WERI-Rb-1 (cell line): ENCODE measurements around the gene KPNB1.

Experiments used
- DNase-seq: peaks from one replicate; pipeline ENCODE4 v3.0.0-alpha.2; 2020
- H3K27ac ChIP-seq: fragments of 250-450 bp; sonication (Bioruptor Pico); 2 replicates; pipeline ENCODE4 v1.5.1; 2020; ENCODE audit warnings: mild to moderate bottlenecking, moderate library complexity
- H3K27me3 ChIP-seq: fragments of 250-450 bp; sonication (Bioruptor Pico); 2 replicates; pipeline ENCODE4 v1.5.1; 2021; ENCODE audit warnings: mild to moderate bottlenecking, low read depth, moderate library complexity; ENCODE audit not compliant: insufficient read depth, severe bottlenecking
- H3K36me3 ChIP-seq: fragments of 250-450 bp; sonication (Bioruptor Pico); 2 replicates; pipeline ENCODE4 v1.5.1; 2020; ENCODE audit warnings: mild to moderate bottlenecking, moderate library complexity
- H3K4me3 ChIP-seq: 2 replicates; pipeline ENCODE4 v1.5.1; 2011; ENCODE audit warnings: low read depth, mild to moderate bottlenecking, control low read depth, low read length
- H3K9me3 ChIP-seq: fragments of 250-450 bp; sonication (Bioruptor Pico); 2 replicates; pipeline ENCODE4 v1.5.1; 2021; ENCODE audit warnings: mild to moderate bottlenecking, moderate library complexity; ENCODE audit not compliant: severe bottlenecking
- TF ChIP-seq, protein P1 (sequence below): IDR thresholded peaks from 2 replicates; pipeline ENCODE4 v1.5.1; 2011; ENCODE audit warnings: low read depth, mild to moderate bottlenecking, control low read depth, inconsistent platforms, low read length

The KPNB1 gene

DNA sequence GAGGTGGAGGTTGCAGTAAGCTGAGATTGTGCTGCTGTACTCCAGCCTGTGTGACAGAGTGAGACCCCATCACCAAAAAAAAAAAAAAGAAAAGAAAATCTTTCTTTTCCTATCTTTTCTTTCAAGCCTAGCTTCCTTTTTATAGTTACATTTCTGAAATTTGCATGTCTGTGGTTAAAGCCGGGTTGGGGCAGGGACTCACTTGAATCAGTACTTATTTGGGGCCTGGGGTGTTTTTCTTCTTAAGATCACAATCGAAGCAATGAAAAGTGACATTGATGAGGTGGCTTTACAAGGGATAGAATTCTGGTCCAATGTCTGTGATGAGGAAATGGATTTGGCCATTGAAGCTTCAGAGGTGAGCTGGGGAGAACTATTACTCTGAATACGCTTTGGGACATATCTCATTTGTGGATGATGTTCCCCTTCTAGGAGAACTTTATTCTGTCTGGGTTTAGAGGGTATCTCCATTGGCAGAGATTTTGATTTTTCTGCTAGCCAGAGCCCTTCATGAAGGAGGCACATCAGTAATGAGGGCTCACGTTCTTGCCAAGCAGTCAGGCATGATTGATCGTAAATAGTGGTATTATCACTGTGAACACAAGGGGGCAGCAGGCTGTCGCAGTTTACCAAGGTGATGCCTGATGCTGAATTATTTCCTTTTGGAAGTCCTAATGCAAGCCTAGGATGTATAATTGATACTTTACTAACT lies 14.3 kb downstream of the KPNB1 start:
- TF ChIP-seq, protein P1, sequence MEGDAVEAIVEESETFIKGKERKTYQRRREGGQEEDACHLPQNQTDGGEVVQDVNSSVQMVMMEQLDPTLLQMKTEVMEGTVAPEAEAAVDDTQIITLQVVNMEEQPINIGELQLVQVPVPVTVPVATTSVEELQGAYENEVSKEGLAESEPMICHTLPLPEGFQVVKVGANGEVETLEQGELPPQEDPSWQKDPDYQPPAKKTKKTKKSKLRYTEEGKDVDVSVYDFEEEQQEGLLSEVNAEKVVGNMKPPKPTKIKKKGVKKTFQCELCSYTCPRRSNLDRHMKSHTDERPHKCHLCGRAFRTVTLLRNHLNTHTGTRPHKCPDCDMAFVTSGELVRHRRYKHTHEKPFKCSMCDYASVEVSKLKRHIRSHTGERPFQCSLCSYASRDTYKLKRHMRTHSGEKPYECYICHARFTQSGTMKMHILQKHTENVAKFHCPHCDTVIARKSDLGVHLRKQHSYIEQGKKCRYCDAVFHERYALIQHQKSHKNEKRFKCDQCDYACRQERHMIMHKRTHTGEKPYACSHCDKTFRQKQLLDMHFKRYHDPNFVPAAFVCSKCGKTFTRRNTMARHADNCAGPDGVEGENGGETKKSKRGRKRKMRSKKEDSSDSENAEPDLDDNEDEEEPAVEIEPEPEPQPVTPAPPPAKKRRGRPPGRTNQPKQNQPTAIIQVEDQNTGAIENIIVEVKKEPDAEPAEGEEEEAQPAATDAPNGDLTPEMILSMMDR, result peak; percentile 82

GRCh38 chr17:47664624-47664941 lies 14.9 kb downstream of the KPNB1 start:
- Histone ChIP-seq H3K27ac (no peak overlapping the region), H3K9me3 (no peaks in the 10 kb centered on the region), H3K27me3 (no peaks in the 10 kb centered on the region), H3K36me3 (peaks cover 97% of the 10 kb centered on the region), H3K4me3 (no peak overlapping the region)
- TF ChIP-seq, protein P1, result no peak
- DNase-seq, result no peak

More for the DNA sequence above, 14.3 kb downstream of the KPNB1 start:
- Histone ChIP-seq H3K27me3 (no peaks in the 10 kb centered on the region), H3K9me3 (no peaks in the 10 kb centered on the region), H3K27ac (no peak overlapping the region; the same call in 1 of the 2 replicates), H3K36me3 (peaks cover 97% of the 10 kb centered on the region), H3K4me3 (no peak overlapping the region)
- DNase-seq, result peak; percentile 70

- TF ChIP-seq, protein P1, result no peak
- no peak overlapping the region for H3K27ac ChIP-seq
- H3K9me3 ChIP-seq, result no peaks in the 10 kb centered on the region
- H3K27me3 ChIP-seq, result no peaks in the 10 kb centered on the region
- no peak for DNase-seq
- peaks cover 97% of the 10 kb centered on the region for H3K36me3 ChIP-seq
- H3K4me3 ChIP-seq, result no peak overlapping the region
Measured at GRCh38 chr17:47665655-47666054, 15.9 kb downstream of the KPNB1 start.

GRCh38 chr17:47669081-47669480 lies 19.4 kb downstream of the KPNB1 start:
- DNase-seq, result no peak
- TF ChIP-seq, protein P1, result no peak
- no peak overlapping the region; the same call in 1 of the 2 replicates for H3K27ac ChIP-seq
- no peak overlapping the region for H3K4me3 ChIP-seq
- H3K27me3 ChIP-seq, result no peaks in the 10 kb centered on the region
- no peaks in the 10 kb centered on the region for H3K9me3 ChIP-seq
- peaks cover 97% of the 10 kb centered on the region for H3K36me3 ChIP-seq

- Histone ChIP-seq H3K4me3 (no peak overlapping the region), H3K36me3 (peaks cover 97% of the 10 kb centered on the region), H3K27ac (peak overlapping the region; percentile 30), H3K9me3 (no peaks in the 10 kb centered on the region), H3K27me3 (no peaks in the 10 kb centered on the region)
- no peak for DNase-seq
- TF ChIP-seq, protein P1, result no peak
Measured at GRCh38 chr17:47670064-47670463, 20.3 kb downstream of the KPNB1 start.

DNA sequence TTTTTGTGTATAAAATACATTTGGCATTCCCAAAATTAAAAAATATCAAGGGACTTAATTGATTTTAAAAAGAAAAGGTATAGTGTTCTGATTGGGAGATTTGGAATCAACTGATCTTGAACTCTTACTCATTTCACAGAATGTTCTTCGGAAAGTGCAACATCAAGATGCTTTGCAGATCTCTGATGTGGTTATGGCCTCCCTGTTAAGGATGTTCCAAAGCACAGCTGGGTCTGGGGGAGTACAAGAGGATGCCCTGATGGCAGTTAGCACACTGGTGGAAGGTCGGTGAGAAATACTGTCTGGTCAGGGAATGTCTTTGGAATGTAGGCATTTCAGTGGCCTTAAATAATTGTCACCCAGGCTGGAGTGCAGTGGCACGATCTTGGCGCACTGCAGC lies 24.8 kb downstream of the KPNB1 start:
- H3K27me3 ChIP-seq, result no peaks in the 10 kb centered on the region

More for the DNA sequence above, 24.8 kb downstream of the KPNB1 start:
- Histone ChIP-seq H3K36me3 (peaks cover 100% of the 10 kb centered on the region), H3K4me3 (no peak overlapping the region), H3K27ac (no peak overlapping the region), H3K9me3 (no peaks in the 10 kb centered on the region)
- no peak for DNase-seq
- TF ChIP-seq, protein P1, result no peak
